Caco-2 (cell line): ENCODE measurements around the gene IFITM10. TPM values are rescaled to one million over a fixed set of nuclear protein-coding genes. Genes with fewer than 3 reads are reported as not detected.

ENCODE experiments used
- BruUV-seq: library from RNA; stranded (reverse); fragments of 400-500 nt; replicated peaks from 2 replicates; lab custom pipeline; 2021; lab: Mats Ljungman, UMichigan
- CTCF ChIA-PET: fragments of 300-600 bp; sonication (Branson Sonifier 250); formaldehyde crosslinking; loops from one replicate; lab custom pipeline; 2022; ENCODE audit warnings: antibody characterized with exemption; lab: Charles Lee
- POLR2A ChIA-PET: fragments of 300-600 bp; sonication (Branson Sonifier 250); formaldehyde crosslinking; loops from one replicate; lab custom pipeline; 2022; ENCODE audit warnings: antibody characterized with exemption; lab: Charles Lee
- DNase-seq, 2 experiments: peaks; one replicate each; pipeline versions ENCODE4 v3.0.0 to v3.0.0-alpha.2; 2020 to 2022
- H3K27me3 ChIP-seq: replicated peaks from 2 replicates; pipeline ENCODE4 v1.6.0; 2011; ENCODE audit warnings: low read length; ENCODE audit not compliant: control insufficient read depth, insufficient read depth
- H3K36me3 ChIP-seq: 2 replicates; pipeline ENCODE4 v1.5.1; 2011; ENCODE audit warnings: low read length; ENCODE audit not compliant: control insufficient read depth, insufficient read depth
- H3K4me1 ChIP-seq: fragments of 250-450 bp; sonication (Bioruptor Pico); 2 replicates; pipeline ENCODE4 v1.5.1; 2020; ENCODE audit warnings: mild to moderate bottlenecking
- H3K4me3 ChIP-seq: 2 replicates; pipeline ENCODE4 v1.5.1; 2011; ENCODE audit warnings: low read depth, mild to moderate bottlenecking, control low read depth, low read length
- H3K9me3 ChIP-seq: fragments of 250-450 bp; sonication (Bioruptor Pico); 2 replicates; pipeline ENCODE4 v1.5.1; 2020; ENCODE audit warnings: mild to moderate bottlenecking, moderate library complexity
- H3K27ac Mint-ChIP-seq: one replicate; pipeline ENCODE4 v1.8.0; 2022; ENCODE audit warnings: mixed read lengths; ENCODE audit not compliant: unreplicated experiment
- H3K27me3 Mint-ChIP-seq: one replicate; pipeline ENCODE4 v1.8.0; 2022; ENCODE audit warnings: mixed read lengths; ENCODE audit not compliant: insufficient read depth, unreplicated experiment
- H3K36me3 Mint-ChIP-seq: one replicate; pipeline ENCODE4 v1.8.0; 2022; ENCODE audit warnings: mild to moderate bottlenecking, mixed read lengths; ENCODE audit not compliant: insufficient read depth, unreplicated experiment
- H3K4me1 Mint-ChIP-seq: one replicate; pipeline ENCODE4 v1.8.0; 2022; ENCODE audit warnings: low read depth, mixed read lengths; ENCODE audit not compliant: unreplicated experiment
- H3K4me3 Mint-ChIP-seq: one replicate; pipeline ENCODE4 v1.8.0; 2022; ENCODE audit warnings: mild to moderate bottlenecking, moderate library complexity, mixed read lengths; ENCODE audit not compliant: unreplicated experiment
- H3K9me3 Mint-ChIP-seq: one replicate; pipeline ENCODE4 v1.8.0; 2022; ENCODE audit warnings: mixed read lengths; ENCODE audit not compliant: unreplicated experiment
- intact Hi-C: fragments of 100-400 bp; cut with micrococcal nuclease; formaldehyde crosslinking; loops from one replicate; pipeline ENCODE4 v1.10.0; 2022; ENCODE audit not compliant: unreplicated experiment
- total RNA-seq: library from RNA; stranded (reverse); gene quantifications from 2 replicates; pipeline ENCODE4 v1.2.3, GENCODE V29; 2022
- TF ChIP-seq, protein P1 (sequence below), 2 experiments: fragments of 200-600 bp in 1 of 2; IDR thresholded peaks; 1 replicate in 1 of 2; 2 replicates in 1 of 2; pipeline versions ENCODE4 v1.5.1 to v1.8.0; 2011 to 2022; ENCODE audit warnings: antibody characterized with exemption in 1 of 2, control low read depth in 1 of 2, inconsistent platforms in 1 of 2, low read depth in 1 of 2, low read length in 1 of 2, mild to moderate bottlenecking in 1 of 2, moderate library complexity in 1 of 2; ENCODE audit not compliant: insufficient read depth in 1 of 2, severe bottlenecking in 1 of 2, unreplicated experiment in 1 of 2

IFITM10 gene
- total RNA-seq, 1 experiment from 2014 or later: 2.7 TPM

DNA sequence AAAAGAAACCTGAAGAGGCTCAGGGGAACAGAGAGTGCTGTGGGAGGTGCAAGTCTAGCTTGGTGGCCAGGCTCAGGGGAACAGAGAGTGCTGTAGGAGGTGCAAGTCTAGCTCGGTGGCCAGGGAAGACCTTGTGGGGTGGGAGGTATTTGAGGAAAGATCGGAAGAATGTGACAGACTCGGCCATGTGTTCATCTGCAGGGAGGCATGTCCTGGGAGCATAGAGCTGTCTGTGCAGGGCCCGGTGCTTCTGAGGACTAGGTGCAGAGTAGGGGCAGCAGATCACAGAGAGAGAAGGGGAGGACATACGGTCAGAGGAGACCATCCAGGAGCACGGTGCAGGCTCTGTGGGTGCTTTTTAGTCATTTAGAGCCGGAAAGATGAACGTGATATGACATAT, 10.8 kb downstream of the IFITM10 start:
- Mint-ChIP-seq H3K9me3 (peaks cover 36% of the 10 kb centered on the region), H3K4me1 (no peaks in the 10 kb centered on the region), H3K27me3 (peaks cover 20% of the 10 kb centered on the region), H3K4me3 (no peak overlapping the region), H3K36me3 (no peaks in the 10 kb centered on the region), H3K27ac (no peak overlapping the region)
- Histone ChIP-seq H3K36me3 (no peaks in the 10 kb centered on the region), H3K27me3 (no peaks in the 10 kb centered on the region; the same call in 1 of the 2 replicates), H3K4me3 (no peak overlapping the region), H3K9me3 (peaks cover 10% of the 10 kb centered on the region), H3K4me1 (no peaks in the 10 kb centered on the region)
- BruUV-seq: no TSS peak
- DNase-seq: peak in 1 of 2 experiments; percentile 7
- TF ChIP-seq, protein P1, sequence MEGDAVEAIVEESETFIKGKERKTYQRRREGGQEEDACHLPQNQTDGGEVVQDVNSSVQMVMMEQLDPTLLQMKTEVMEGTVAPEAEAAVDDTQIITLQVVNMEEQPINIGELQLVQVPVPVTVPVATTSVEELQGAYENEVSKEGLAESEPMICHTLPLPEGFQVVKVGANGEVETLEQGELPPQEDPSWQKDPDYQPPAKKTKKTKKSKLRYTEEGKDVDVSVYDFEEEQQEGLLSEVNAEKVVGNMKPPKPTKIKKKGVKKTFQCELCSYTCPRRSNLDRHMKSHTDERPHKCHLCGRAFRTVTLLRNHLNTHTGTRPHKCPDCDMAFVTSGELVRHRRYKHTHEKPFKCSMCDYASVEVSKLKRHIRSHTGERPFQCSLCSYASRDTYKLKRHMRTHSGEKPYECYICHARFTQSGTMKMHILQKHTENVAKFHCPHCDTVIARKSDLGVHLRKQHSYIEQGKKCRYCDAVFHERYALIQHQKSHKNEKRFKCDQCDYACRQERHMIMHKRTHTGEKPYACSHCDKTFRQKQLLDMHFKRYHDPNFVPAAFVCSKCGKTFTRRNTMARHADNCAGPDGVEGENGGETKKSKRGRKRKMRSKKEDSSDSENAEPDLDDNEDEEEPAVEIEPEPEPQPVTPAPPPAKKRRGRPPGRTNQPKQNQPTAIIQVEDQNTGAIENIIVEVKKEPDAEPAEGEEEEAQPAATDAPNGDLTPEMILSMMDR (IDR thresholded peaks at IDR 0.05; ENCODE audit: insufficient read depth in 1 of 2, low read depth in 1 of 2, low read length in 1 of 2, severe bottlenecking in 1 of 2, unreplicated experiment in 1 of 2): no peak
- intact Hi-C loops: no loop called here
- ChIA-PET POLR2A (no interaction called here), CTCF (no interaction called here)

DNA sequence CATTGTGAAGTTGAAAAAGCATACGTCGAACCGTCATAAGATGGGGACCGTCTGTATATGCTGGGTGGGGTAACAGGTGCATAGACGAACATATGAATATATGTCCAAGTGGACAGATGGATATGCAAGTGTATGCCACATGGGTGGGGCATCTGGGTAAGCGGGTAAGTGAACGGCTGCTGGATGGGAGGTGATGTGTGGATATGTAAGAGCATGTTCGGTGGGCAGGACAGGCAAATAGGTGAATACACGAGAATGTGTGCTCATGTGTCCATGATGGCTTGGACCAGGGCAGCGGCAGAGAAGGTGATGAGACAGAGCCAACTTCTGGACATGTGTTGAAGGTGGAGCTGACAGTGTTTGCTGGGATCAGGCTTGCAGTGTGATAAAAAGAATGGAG, 12.0 kb downstream of the IFITM10 start:
- Histone ChIP-seq H3K4me3 (no peak overlapping the region), H3K9me3 (peaks cover 10% of the 10 kb centered on the region), H3K36me3 (no peaks in the 10 kb centered on the region), H3K27me3 (no peaks in the 10 kb centered on the region; the same call in 1 of the 2 replicates), H3K4me1 (no peaks in the 10 kb centered on the region)
- no peaks in the 10 kb centered on the region for H3K36me3 Mint-ChIP-seq
- BruUV-seq: no TSS peak
- TF ChIP-seq, protein P1 (IDR thresholded peaks at IDR 0.05; ENCODE audit: insufficient read depth in 1 of 2, low read depth in 1 of 2, low read length in 1 of 2, severe bottlenecking in 1 of 2, unreplicated experiment in 1 of 2): no peak
- H3K9me3 Mint-ChIP-seq: peaks cover 36% of the 10 kb centered on the region
- POLR2A ChIA-PET: no interaction called here
- no peak overlapping the region for H3K4me3 Mint-ChIP-seq
- CTCF ChIA-PET: interaction anchor here (0.7 kb wide), 1 partner anchor 138 kb away, joined by 4 read pairs; no protein-coding TSS in a partner anchor
- H3K27me3 Mint-ChIP-seq: peaks cover 28% of the 10 kb centered on the region
- peak in 1 of 2 experiments; percentile 22 for DNase-seq
- intact Hi-C loops: no loop called here
- no peaks in the 10 kb centered on the region for H3K4me1 Mint-ChIP-seq
- H3K27ac Mint-ChIP-seq: no peak overlapping the region

DNA sequence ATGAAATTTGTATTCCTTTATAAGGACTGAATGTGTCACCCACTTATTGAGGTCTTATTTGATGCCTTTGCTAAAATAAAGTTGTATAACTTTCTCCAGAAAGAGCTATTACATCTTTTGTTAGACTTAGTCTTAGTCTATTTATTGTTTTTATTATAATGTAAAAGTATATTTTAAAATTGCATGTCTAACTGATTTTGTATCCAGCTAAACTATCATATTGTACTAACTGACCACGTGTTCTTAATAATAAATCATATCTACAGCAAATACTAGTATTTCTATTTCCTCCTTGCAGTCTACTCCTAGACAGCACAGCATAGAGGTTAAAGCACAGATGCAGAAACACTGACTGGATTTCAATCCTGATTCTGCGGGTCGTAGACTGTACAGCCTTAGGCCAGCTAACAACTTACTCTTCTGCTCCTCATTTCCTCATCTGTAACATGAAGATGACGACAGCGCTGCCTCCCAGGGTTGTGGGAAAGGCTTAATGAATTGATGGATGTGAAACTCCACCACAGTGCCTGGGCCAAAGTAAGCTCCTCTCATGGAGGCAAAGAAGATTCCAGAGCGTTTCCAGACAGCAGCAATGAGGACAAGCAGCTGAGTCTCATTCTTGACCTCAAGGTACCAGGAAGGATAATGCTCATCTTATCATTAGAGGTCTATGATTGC, 13.2 kb downstream of the IFITM10 start:
- CTCF ChIA-PET: interaction anchor here (0.5 kb wide), 1 partner anchor 10 kb away, joined by 3 read pairs; no protein-coding TSS in a partner anchor

More for the DNA sequence above, 13.2 kb downstream of the IFITM10 start:
- TF ChIP-seq, protein P1 (IDR thresholded peaks at IDR 0.05; ENCODE audit: insufficient read depth in 1 of 2, low read depth in 1 of 2, low read length in 1 of 2, severe bottlenecking in 1 of 2, unreplicated experiment in 1 of 2): no peak
- Mint-ChIP-seq H3K4me1 (no peaks in the 10 kb centered on the region), H3K27me3 (peaks cover 29% of the 10 kb centered on the region), H3K27ac (no peak overlapping the region), H3K36me3 (no peaks in the 10 kb centered on the region), H3K9me3 (peaks cover 36% of the 10 kb centered on the region), H3K4me3 (no peak overlapping the region)
- Histone ChIP-seq H3K9me3 (peaks cover 10% of the 10 kb centered on the region), H3K4me3 (no peak overlapping the region), H3K4me1 (no peaks in the 10 kb centered on the region), H3K27me3 (no peaks in the 10 kb centered on the region; the same call in 1 of the 2 replicates), H3K36me3 (no peaks in the 10 kb centered on the region)
- BruUV-seq: no TSS peak
- intact Hi-C loops: no loop called here
- peak in 1 of 2 experiments; percentile 2 for DNase-seq
- POLR2A ChIA-PET: no interaction called here
